SK-N-SH treated with all-trans-retinoic acid at 6 μM for 48 hours (cell line): ENCODE results near the gene RBMS1.

ENCODE experiments used
- ATAC-seq: fragments of 200-7000 bp; cut with Tn5 transposase; 3 replicates; pipeline ENCODE4 v1.9.1; 2020; ENCODE audit warnings: mild to moderate bottlenecking, moderate library complexity
- ARNTL ChIP-seq: fragments of 450-650 bp; formaldehyde crosslinking; IDR thresholded peaks from 2 replicates; pipeline ENCODE4 v1.5.0; 2020; ENCODE audit warnings: low read depth, mild to moderate bottlenecking, moderate library complexity, borderline replicate concordance
- BACH2 ChIP-seq: fragments of 250-450 bp; sonication (Bioruptor Pico); IDR thresholded peaks from 2 replicates; pipeline ENCODE4 v1.9.0; 2021; ENCODE audit warnings: mild to moderate bottlenecking, borderline replicate concordance
- CREB5 ChIP-seq: fragments of 250-450 bp; sonication (Bioruptor Pico); IDR thresholded peaks from 2 replicates; pipeline ENCODE4 v1.5.1; 2020; ENCODE audit warnings: low read depth, mild to moderate bottlenecking, moderate library complexity
- CSRNP3 ChIP-seq: fragments of 250-450 bp; sonication (Bioruptor Pico); IDR thresholded peaks from 2 replicates; pipeline ENCODE4 v1.5.1; 2021; ENCODE audit warnings: mild to moderate bottlenecking, moderate library complexity
- ESRRG ChIP-seq: fragments of 250-450 bp; sonication (Bioruptor Pico); IDR thresholded peaks from 2 replicates; pipeline ENCODE4 v1.6.1; 2021; ENCODE audit warnings: mild to moderate bottlenecking
- GLIS3 ChIP-seq: fragments of 250-450 bp; sonication (Bioruptor Pico); IDR thresholded peaks from 2 replicates; pipeline ENCODE4 v1.5.0; 2020; ENCODE audit warnings: mild to moderate bottlenecking, moderate library complexity
- ISL1 ChIP-seq: fragments of 250-450 bp; sonication (Bioruptor Pico); IDR thresholded peaks from 2 replicates; pipeline ENCODE4 v2.1.2; 2022; ENCODE audit warnings: mild to moderate bottlenecking, moderate library complexity
- OSR1 ChIP-seq: fragments of 250-450 bp; sonication (Bioruptor Pico); IDR thresholded peaks from 2 replicates; pipeline ENCODE4 v1.8.0; 2022; ENCODE audit warnings: moderate library complexity, mild to moderate bottlenecking, inconsistent platforms
- PATZ1 ChIP-seq: fragments of 250-450 bp; sonication (Bioruptor Pico); IDR thresholded peaks from 2 replicates; pipeline ENCODE4 v1.8.0; 2020; ENCODE audit warnings: mild to moderate bottlenecking, moderate library complexity, borderline replicate concordance
- POU6F1 ChIP-seq: fragments of 250-450 bp; sonication (Bioruptor Pico); IDR thresholded peaks from 2 replicates; pipeline ENCODE4 v1.8.0; 2021; ENCODE audit warnings: low read depth, mild to moderate bottlenecking, moderate library complexity, borderline replicate concordance
- PPARA ChIP-seq: fragments of 250-450 bp; sonication (Bioruptor Pico); IDR thresholded peaks from 2 replicates; pipeline ENCODE4 v1.5.0; 2020; ENCODE audit warnings: mild to moderate bottlenecking, borderline replicate concordance
- RARB ChIP-seq: fragments of 250-450 bp; sonication (Bioruptor Pico); IDR thresholded peaks from 2 replicates; pipeline ENCODE4 v1.8.0; 2021; ENCODE audit warnings: mild to moderate bottlenecking, moderate library complexity
- SNAI2 ChIP-seq: fragments of 250-450 bp; sonication (Bioruptor Pico); IDR thresholded peaks from 2 replicates; pipeline ENCODE4 v1.5.0; 2020; ENCODE audit warnings: mild to moderate bottlenecking, moderate library complexity
- TCF4 ChIP-seq: fragments of 250-450 bp; sonication (Bioruptor Pico); IDR thresholded peaks from 2 replicates; pipeline ENCODE4 v1.8.0; 2021; ENCODE audit warnings: mild to moderate bottlenecking, moderate library complexity, borderline replicate concordance
- TOX ChIP-seq: fragments of 250-450 bp; sonication (Bioruptor Pico); IDR thresholded peaks from 2 replicates; pipeline ENCODE4 v1.8.0; 2021; ENCODE audit warnings: mild to moderate bottlenecking, moderate library complexity, borderline replicate concordance
- TSHZ2 ChIP-seq: fragments of 250-450 bp; sonication (Bioruptor Pico); IDR thresholded peaks from 2 replicates; pipeline ENCODE4 v1.5.0; 2020; ENCODE audit warnings: mild to moderate bottlenecking, moderate library complexity
- ZC3H10 ChIP-seq: fragments of 250-450 bp; sonication (Bioruptor Pico); IDR thresholded peaks from 2 replicates; pipeline ENCODE4 v1.5.1; 2021; ENCODE audit warnings: mild to moderate bottlenecking, moderate library complexity
- ZFP3 ChIP-seq: fragments of 250-450 bp; sonication (Bioruptor Pico); IDR thresholded peaks from 2 replicates; pipeline ENCODE4 v1.5.0; 2020; ENCODE audit warnings: mild to moderate bottlenecking, moderate library complexity
- ZFP30 ChIP-seq: fragments of 450-650 bp; formaldehyde crosslinking; IDR thresholded peaks from 2 replicates; pipeline ENCODE4 v1.5.0; 2022; ENCODE audit warnings: mild to moderate bottlenecking, moderate library complexity
- ZNF70 ChIP-seq: fragments of 450-650 bp; formaldehyde crosslinking; IDR thresholded peaks from 2 replicates; pipeline ENCODE4 v1.5.0; 2020; ENCODE audit warnings: mild to moderate bottlenecking, moderate library complexity
- ZNF8 ChIP-seq: fragments of 450-650 bp; formaldehyde crosslinking; IDR thresholded peaks from 2 replicates; pipeline ENCODE4 v1.5.0; 2020; ENCODE audit warnings: mild to moderate bottlenecking, moderate library complexity

RBMS1 gene

GRCh38 chr2:160373263-160373662, 120.3 kb downstream of the RBMS1 start (continued):
- TF ChIP-seq TCF4 (CRISPR knock-in tag), result no peak
- TF ChIP-seq ZNF70 (CRISPR knock-in tag), result no peak
- no peak for TF ChIP-seq PATZ1 (CRISPR knock-in tag)
- TF ChIP-seq ESRRG (CRISPR knock-in tag), result no peak
- no peak for TF ChIP-seq ZC3H10 (CRISPR knock-in tag)
- TF ChIP-seq SNAI2, result no peak
- no peak for TF ChIP-seq ARNTL (CRISPR knock-in tag)
- no peak for TF ChIP-seq ZFP3 (CRISPR knock-in tag)
- TF ChIP-seq ZNF8 (CRISPR knock-in tag), result no peak

- no peak; the same call in 2 of the 3 replicates for ATAC-seq
- TF ChIP-seq ISL1 (CRISPR knock-in tag) (0 out of 2 replicates have a peak, but pooled peaks have one; percentile 20), ZFP30 (CRISPR knock-in tag) (no peak)
Measured at GRCh38 chr2:160372585-160372984, 121.0 kb downstream of the RBMS1 start.

GRCh38 chr2:160372010-160372356, 121.6 kb downstream of the RBMS1 start:
- no peak for ATAC-seq

GRCh38 chr2:160371251-160372009, 122.2 kb downstream of the RBMS1 start:
- peak; percentile 18 for ATAC-seq
- TF ChIP-seq ZNF70 (CRISPR knock-in tag) (no peak), PPARA (no peak), ISL1 (CRISPR knock-in tag) (peak; percentile 77), CSRNP3 (CRISPR knock-in tag) (no peak), CREB5 (CRISPR knock-in tag) (no peak)

More at GRCh38 chr2:160372010-160372356, 121.6 kb downstream of the RBMS1 start:
- TF ChIP-seq SNAI2 (no peak), TSHZ2 (no peak), OSR1 (CRISPR knock-in tag) (no peak), TOX (no peak), BACH2 (CRISPR knock-in tag) (no peak), ISL1 (CRISPR knock-in tag) (no peak), RARB (CRISPR knock-in tag) (no peak), PPARA (no peak), GLIS3 (CRISPR knock-in tag) (no peak), POU6F1 (CRISPR knock-in tag) (no peak), ZC3H10 (CRISPR knock-in tag) (no peak), ESRRG (CRISPR knock-in tag) (no peak), ZNF8 (CRISPR knock-in tag) (no peak)
